ENCODE data around the gene UPK1B. TPM values are rescaled to one million over a fixed set of nuclear protein-coding genes. Genes with fewer than 3 reads are reported as not detected.

UPK1B gene
- total RNA-seq = not detected in 2 replicates

DNA sequence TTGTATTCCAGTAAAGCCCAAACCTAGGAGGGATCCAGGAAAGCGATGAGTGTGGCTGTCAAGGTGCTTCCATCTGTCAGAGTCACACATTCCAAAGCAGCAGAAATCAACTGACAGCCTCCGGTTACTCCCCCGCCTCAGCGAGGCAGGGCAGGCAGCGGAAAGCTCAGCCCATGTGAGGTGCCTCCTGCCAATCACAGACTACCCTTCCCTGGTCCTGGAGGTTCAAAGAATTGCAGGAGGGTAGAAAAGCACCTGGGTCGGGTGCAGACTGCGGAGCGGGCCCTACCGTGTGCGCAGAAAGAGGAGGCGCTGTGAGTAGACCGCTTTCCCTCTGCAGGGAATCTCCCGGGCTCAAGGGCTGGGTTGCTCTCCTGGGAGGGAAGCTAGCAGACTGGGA, at the start of gene UPK1B:
UPK1B (plus strand) TSS at position 274 of the 400 bp plus-strand sequence. CDS start 13,144 bp downstream, outside the sequence.

DNA sequence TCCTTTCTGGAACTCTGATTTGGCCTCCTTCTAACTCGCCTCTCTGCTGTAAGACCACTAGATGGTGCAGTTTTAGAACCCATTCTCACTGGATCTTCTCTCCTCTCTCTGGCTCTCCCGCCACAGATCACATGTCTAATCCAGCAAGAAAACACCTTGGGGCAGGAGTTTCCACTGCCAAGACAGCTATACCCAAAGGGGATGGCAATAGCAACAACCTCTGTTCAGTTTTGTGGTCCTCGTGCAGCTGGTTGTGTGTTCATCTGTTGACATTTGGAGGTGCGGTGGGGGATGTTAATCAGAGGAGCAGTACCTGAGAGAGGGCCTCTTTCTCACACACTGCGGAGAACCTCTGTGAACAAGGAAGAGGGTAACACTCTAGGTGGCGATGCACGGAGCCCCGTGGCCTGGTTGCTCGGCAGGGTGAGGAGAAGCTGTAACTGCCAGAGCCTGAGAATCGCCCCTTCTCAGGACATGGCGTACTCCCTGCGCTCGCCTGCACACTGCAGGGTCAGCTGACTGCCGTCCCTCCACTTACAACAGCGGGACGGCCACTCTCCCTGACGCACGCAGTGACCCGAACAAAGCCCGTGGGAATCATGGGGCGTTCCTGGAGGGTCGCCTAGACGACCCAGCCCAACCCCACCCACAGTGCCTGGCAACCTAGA, 27.8 kb upstream of the UPK1B start, which contains the start of gene TEX55:
TEX55 (plus strand) TSS at position 666 of the 668 bp plus-strand sequence. CDS start 25 bp downstream, outside the sequence.

DNA sequence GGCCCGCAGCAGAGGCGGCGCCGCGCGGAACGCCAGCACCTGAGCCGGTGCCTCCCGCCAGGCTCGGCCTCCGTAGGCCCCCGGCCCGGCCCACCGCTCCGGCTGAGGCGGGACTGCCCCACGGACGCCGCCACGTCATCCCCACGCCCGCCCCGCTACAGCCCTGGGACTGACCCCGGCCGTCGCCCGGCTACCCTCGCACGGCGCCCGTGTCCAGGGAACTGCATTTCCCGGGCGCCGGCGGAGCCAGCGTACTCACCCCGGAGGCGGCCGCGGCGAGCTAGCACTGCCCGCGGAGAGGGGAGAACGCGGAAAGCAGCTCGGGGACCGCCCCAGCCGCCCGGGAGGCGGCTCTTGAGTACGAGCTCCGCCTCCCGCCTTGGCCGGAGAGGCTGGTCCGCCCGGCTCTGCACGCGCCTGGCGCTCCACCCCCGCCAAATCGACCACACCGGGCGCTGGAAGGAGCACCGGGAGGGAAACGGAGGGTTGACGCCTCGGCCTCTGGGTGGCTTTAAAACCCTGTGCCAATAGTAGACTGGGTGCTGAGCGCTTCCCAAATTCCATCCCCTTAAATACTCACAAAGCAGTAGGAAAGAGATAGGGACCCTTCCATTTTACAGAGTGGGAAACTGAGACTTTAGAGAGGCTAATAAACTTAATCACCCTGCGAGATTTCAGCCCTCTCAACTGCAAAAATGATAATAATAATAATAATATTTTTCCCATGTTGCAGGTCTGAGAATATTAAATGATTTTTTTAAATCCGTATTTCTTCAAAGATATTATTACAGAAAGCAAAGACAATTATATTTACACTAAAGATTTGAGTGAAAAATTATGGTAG, 67.4 kb downstream of the UPK1B start, which contains the start of gene B4GALT4:
B4GALT4 (minus strand) TSS at position 288 of the 844 bp plus-strand sequence. CDS start 10,779 bp downstream, outside the sequence.

Other genes starting within 250 kb of the UPK1B start
- gene IGSF11, start 138.8 kb upstream of the UPK1B start, total RNA-seq = under 0.01 and 0.11 TPM in 2 replicates
- not detected in 2 replicates for gene TEX55, start 27.4 kb upstream of the UPK1B start, total RNA-seq
- 4.0 and 4.8 TPM in 2 replicates for gene B4GALT4, start 67.3 kb downstream of the UPK1B start, total RNA-seq
- 23.4 and 30.4 TPM in 2 replicates for gene ARHGAP31, start 120.8 kb downstream of the UPK1B start, total RNA-seq